Peyer's patch (tissue), 4 donors: ENCODE data around the gene CAMKV.

Experiments used
- CTCF ChIP-seq, 6 experiments: fragments of 450-650 bp in 4 of 6; fragments of 200-600 bp in 2 of 6; sonication (generic) in 1 of 6; IDR thresholded peaks; one replicate each; pipeline ENCODE4 v1.5.1; 2017 to 2019; ENCODE audit warnings: antibody characterized with exemption in 6 of 6, mild to moderate bottlenecking in 3 of 6, moderate library complexity in 1 of 6
- POLR2A ChIP-seq, 2 donors: fragments of 450-650 bp; IDR thresholded peaks; one replicate each; pipeline ENCODE4 v1.5.1; 2017; ENCODE audit warnings: antibody characterized with exemption in 2 of 2, mild to moderate bottlenecking in 2 of 2, moderate library complexity in 2 of 2

- TF ChIP-seq POLR2A (IDR thresholded peaks at IDR 0.05) (no peak), CTCF (IDR thresholded peaks at IDR 0.05) (no peak)
These were observed 27.9 kb downstream of the CAMKV start for GRCh38 chr3:49841806-49842205.
